Right forelimb (tissue), 1 donor: Measurements from ENCODE around the gene FAM227B.
"Not testable (repeated sequence)": the region's sequence is repeated elsewhere in the genome, so short reads cannot be mapped to it uniquely, and the experiment has no call there.

Experiments
- DNase-seq: peaks from one replicate; pipeline ENCODE4 v3.0.0-alpha.2; 2018

FAM227B gene

GRCh38 chr15:49435174-49435573, 185.4 kb downstream of the FAM227B start:
- DNase-seq: no peak

GRCh38 chr15:49430046-49430445, 190.6 kb downstream of the FAM227B start:
- no peak for DNase-seq

- no peak for DNase-seq
These were observed 192.1 kb downstream of the FAM227B start for GRCh38 chr15:49428409-49429095.

- DNase-seq: no peak
These were observed 193.2 kb downstream of the FAM227B start for GRCh38 chr15:49427372-49427771.

GRCh38 chr15:49424954-49425353, 195.7 kb downstream of the FAM227B start:
- DNase-seq: no peak

GRCh38 chr15:49423901-49424550, 196.6 kb downstream of the FAM227B start:
- no peak for DNase-seq

- DNase-seq: peak; percentile 55
These were observed 197.6 kb downstream of the FAM227B start, which contains the start of gene FGF7 for GRCh38 chr15:49423021-49423420. FGF7 (plus strand) TSS chr15:49423242; CDS start chr15:49424298, 1,056 bp downstream.

GRCh38 chr15:49421991-49422390, 198.6 kb downstream of the FAM227B start:
- peak; percentile 63 for DNase-seq

- no peak for DNase-seq
These were observed 201.8 kb downstream of the FAM227B start for GRCh38 chr15:49418811-49419210.

GRCh38 chr15:49415638-49416037, 205.0 kb downstream of the FAM227B start:
- DNase-seq: no peak

- no peak for DNase-seq
These were observed 205.5 kb downstream of the FAM227B start for GRCh38 chr15:49415149-49415548.

- no peak for DNase-seq
These were observed 207.8 kb downstream of the FAM227B start for GRCh38 chr15:49412797-49413196.

GRCh38 chr15:49410641-49411040, 210.0 kb downstream of the FAM227B start:
- no peak for DNase-seq

GRCh38 chr15:49406352-49407118, 214.1 kb downstream of the FAM227B start:
- DNase-seq: no peak

GRCh38 chr15:49402515-49403296, 217.9 kb downstream of the FAM227B start:
- DNase-seq: not testable (repeated sequence)

- no peak for DNase-seq
These were observed 233.1 kb downstream of the FAM227B start for GRCh38 chr15:49387471-49387870.

GRCh38 chr15:49383266-49383665, 237.4 kb downstream of the FAM227B start:
- no peak for DNase-seq

GRCh38 chr15:49382394-49382793, 238.2 kb downstream of the FAM227B start:
- DNase-seq: no peak

- DNase-seq: no peak
These were observed 239.7 kb downstream of the FAM227B start for GRCh38 chr15:49380912-49381311.

GRCh38 chr15:49379996-49380395, 240.6 kb downstream of the FAM227B start:
- no peak for DNase-seq

- no peak for DNase-seq
These were observed 248.3 kb downstream of the FAM227B start for GRCh38 chr15:49372366-49372765.

GRCh38 chr15:49370782-49371181, 249.8 kb downstream of the FAM227B start:
- DNase-seq: no peak

GRCh38 chr15:49366496-49366895, 254.1 kb downstream of the FAM227B start:
- DNase-seq: no peak
